Body of pancreas (tissue), 4 donors: ENCODE measurements around the gene GLYAT.

Experiments used
- CTCF ChIP-seq, 7 experiments: fragments of 450-650 bp in 4 of 7; fragments of 200-600 bp in 3 of 7; sonication (generic) in 3 of 7; IDR thresholded peaks; one replicate each; pipeline ENCODE4 v1.5.1; 2016 to 2019; ENCODE audit warnings: antibody characterized with exemption in 7 of 7
- POLR2A ChIP-seq, 3 donors: fragments of 450-650 bp; IDR thresholded peaks; one replicate each; pipeline ENCODE4 v1.6.1; 2016; ENCODE audit warnings: antibody characterized with exemption in 3 of 3, mild to moderate bottlenecking in 2 of 3

- TF ChIP-seq CTCF (IDR thresholded peaks at IDR 0.05) = no peak
- no peak for TF ChIP-seq POLR2A (IDR thresholded peaks at IDR 0.05)
Measured at GRCh38 chr11:58707767-58708166, 24.0 kb downstream of the GLYAT start.
